Osteoblast (primary cell): Measurements from ENCODE around the gene PAFAH1B1. TPM values are rescaled to one million over a fixed set of nuclear protein-coding genes. Genes with fewer than 3 reads are reported as not detected.

Experiments used
- DNase-seq: peaks from one replicate; pipeline ENCODE4 v3.0.0; 2011; ENCODE audit warnings: low spot score, mixed read lengths; ENCODE audit not compliant: insufficient read length; ENCODE audit errors: missing footprints
- H2AFZ ChIP-seq: 2 replicates; pipeline ENCODE4 v1.6.0; 2011; ENCODE audit warnings: mild to moderate bottlenecking, low read length
- H3K27ac ChIP-seq: 2 replicates; pipeline ENCODE4 v1.5.1; 2011; ENCODE audit warnings: mild to moderate bottlenecking, low read depth, low read length, moderate library complexity
- H3K27me3 ChIP-seq: 2 replicates; pipeline ENCODE4 v1.6.0; 2012; ENCODE audit warnings: mild to moderate bottlenecking, control low read depth, inconsistent platforms, low read length, moderate library complexity; ENCODE audit not compliant: insufficient read depth
- H3K36me3 ChIP-seq: 2 replicates; pipeline ENCODE4 v1.5.1; 2011; ENCODE audit warnings: mild to moderate bottlenecking, low read length, control low read depth, moderate library complexity; ENCODE audit not compliant: insufficient read depth
- H3K4me1 ChIP-seq: 2 replicates; pipeline ENCODE4 v1.5.1; 2011; ENCODE audit warnings: mild to moderate bottlenecking, low read length, control low read depth, moderate library complexity; ENCODE audit not compliant: insufficient read depth
- H3K4me2 ChIP-seq: 2 replicates; pipeline ENCODE4 v1.6.0; 2011; ENCODE audit warnings: mild to moderate bottlenecking, low read length; ENCODE audit not compliant: insufficient read depth
- H3K4me3 ChIP-seq: fragments of 200-600 bp; sonication (generic); 3 replicates; pipeline ENCODE4 v1.5.1; 2012; ENCODE audit warnings: mild to moderate bottlenecking, low read length, inconsistent platforms; ENCODE audit not compliant: insufficient read depth
- H3K79me2 ChIP-seq: 2 replicates; pipeline ENCODE4 v1.6.0; 2012; ENCODE audit warnings: mild to moderate bottlenecking, low read length, control low read depth, inconsistent platforms; ENCODE audit not compliant: insufficient read depth
- H3K9me3 ChIP-seq: 2 replicates; pipeline ENCODE4 v1.5.1; 2011; ENCODE audit warnings: low read depth, low read length, control low read depth
- H4K20me1 ChIP-seq: 2 replicates; pipeline ENCODE4 v1.6.0; 2012; ENCODE audit warnings: mild to moderate bottlenecking, low read length, control low read depth; ENCODE audit not compliant: insufficient read depth
- total RNA-seq: library from RNA; depleted of rRNA; stranded (reverse); fragments of >200 nt; gene quantifications from 2 replicates; pipeline ENCODE4 v1.2.3, GENCODE V29; 2012
- TF ChIP-seq, protein P1 (sequence below): IDR thresholded peaks from 2 replicates; pipeline ENCODE4 v1.5.1; 2011; ENCODE audit warnings: mild to moderate bottlenecking, low read depth, low read length, moderate library complexity; ENCODE audit errors: extremely low read depth

Gene PAFAH1B1
- total RNA-seq, 1 donor: 128 TPM

DNA sequence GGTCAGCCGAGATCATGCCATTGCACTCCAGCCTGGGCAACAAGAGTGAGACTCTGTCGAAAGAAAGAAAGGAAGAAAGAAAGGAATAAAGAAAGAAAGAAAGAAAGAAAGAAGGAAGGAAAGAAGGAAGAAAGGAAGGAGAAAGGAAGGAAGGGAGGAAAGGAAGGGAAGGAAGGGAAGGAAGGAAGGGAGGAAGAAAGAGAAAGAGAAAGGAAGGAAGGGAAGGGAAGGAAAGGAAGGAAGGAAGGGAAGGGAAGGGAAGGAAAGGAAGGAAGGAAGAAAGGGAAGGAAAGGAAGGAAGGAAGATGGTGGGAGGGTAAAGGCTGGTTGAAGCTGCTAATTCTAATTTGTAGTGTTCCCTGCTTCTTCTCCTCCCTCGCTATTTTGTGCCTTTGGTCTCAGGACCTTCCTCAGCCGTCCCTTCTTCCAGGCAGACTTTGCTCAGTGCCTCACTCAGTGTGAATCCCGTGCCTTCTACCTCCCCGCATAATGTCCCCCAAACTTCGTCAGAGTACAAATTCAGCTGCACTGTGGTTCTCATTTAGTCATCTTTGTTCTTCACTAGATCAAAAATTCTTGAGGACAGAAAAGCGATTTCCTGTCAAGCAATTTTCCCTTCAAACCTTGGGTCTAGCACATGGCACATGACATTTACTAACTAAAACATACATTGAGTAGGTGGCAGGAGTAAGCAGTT is 31.1 kb upstream of the PAFAH1B1 start:
- Histone ChIP-seq H2AFZ (no peak overlapping the region), H3K27me3 (no peaks in the 10 kb centered on the region), H3K4me1 (no peaks in the 10 kb centered on the region), H3K27ac (no peak overlapping the region), H3K9me3 (no peaks in the 10 kb centered on the region), H3K36me3 (no peaks in the 10 kb centered on the region), H4K20me1 (no peaks in the 10 kb centered on the region), H3K4me2 (no peak overlapping the region), H3K79me2 (no peaks in the 10 kb centered on the region), H3K4me3 (no peak overlapping the region)
- no peak for DNase-seq
- TF ChIP-seq, protein P1, sequence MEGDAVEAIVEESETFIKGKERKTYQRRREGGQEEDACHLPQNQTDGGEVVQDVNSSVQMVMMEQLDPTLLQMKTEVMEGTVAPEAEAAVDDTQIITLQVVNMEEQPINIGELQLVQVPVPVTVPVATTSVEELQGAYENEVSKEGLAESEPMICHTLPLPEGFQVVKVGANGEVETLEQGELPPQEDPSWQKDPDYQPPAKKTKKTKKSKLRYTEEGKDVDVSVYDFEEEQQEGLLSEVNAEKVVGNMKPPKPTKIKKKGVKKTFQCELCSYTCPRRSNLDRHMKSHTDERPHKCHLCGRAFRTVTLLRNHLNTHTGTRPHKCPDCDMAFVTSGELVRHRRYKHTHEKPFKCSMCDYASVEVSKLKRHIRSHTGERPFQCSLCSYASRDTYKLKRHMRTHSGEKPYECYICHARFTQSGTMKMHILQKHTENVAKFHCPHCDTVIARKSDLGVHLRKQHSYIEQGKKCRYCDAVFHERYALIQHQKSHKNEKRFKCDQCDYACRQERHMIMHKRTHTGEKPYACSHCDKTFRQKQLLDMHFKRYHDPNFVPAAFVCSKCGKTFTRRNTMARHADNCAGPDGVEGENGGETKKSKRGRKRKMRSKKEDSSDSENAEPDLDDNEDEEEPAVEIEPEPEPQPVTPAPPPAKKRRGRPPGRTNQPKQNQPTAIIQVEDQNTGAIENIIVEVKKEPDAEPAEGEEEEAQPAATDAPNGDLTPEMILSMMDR: no peak

DNA sequence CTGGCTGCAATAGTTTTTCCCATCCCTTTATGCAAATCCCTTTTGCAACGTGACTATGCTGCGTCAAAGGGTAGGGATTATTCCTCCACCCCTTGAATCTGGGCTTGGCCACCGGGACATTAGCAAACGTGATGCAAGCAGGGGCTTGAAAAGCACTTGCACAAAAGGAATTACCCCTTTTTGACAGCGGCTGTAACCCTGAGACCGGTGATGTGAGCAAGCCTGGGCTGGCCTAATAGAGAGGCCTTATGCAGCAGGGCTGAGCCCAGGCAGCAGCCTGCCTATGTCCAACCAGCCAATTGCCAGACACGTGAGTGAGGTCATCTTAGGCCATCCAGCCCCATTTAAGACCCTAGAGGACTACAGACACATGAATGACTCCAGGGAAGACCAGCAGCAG is 30.4 kb upstream of the PAFAH1B1 start:
- Histone ChIP-seq H3K4me3 (no peak overlapping the region), H3K4me2 (no peak overlapping the region), H3K79me2 (no peaks in the 10 kb centered on the region), H3K9me3 (no peaks in the 10 kb centered on the region), H2AFZ (no peak overlapping the region), H3K27me3 (no peaks in the 10 kb centered on the region), H3K27ac (no peak overlapping the region), H4K20me1 (no peaks in the 10 kb centered on the region), H3K36me3 (no peaks in the 10 kb centered on the region), H3K4me1 (no peaks in the 10 kb centered on the region)
- DNase-seq: no peak
- TF ChIP-seq, protein P1: no peak

DNA sequence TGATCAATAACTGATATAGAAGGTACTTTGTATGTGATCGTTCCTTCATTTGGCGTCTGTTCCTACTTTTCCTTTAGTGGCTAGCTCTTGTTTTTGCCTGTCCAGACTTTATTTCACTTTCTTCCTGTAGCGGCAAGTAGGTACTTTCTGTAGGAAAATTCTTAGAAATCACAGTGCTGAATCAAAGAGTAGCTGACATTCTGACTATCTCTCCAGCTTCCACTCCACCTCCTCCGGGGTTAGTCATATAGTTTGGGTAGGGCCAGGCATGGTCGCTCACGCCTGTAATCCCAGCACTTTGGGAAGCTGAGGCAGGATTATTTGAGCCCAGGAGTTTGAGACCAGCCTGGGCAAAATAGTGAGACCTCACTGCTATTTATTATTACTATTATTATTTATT is 29.9 kb upstream of the PAFAH1B1 start:
- TF ChIP-seq, protein P1: no peak
- Histone ChIP-seq H3K4me3 (no peak overlapping the region), H3K79me2 (no peaks in the 10 kb centered on the region), H4K20me1 (no peaks in the 10 kb centered on the region), H3K27me3 (no peaks in the 10 kb centered on the region), H2AFZ (no peak overlapping the region), H3K36me3 (no peaks in the 10 kb centered on the region), H3K4me2 (no peak overlapping the region), H3K9me3 (no peaks in the 10 kb centered on the region), H3K27ac (no peak overlapping the region), H3K4me1 (no peaks in the 10 kb centered on the region)
- DNase-seq: no peak

DNA sequence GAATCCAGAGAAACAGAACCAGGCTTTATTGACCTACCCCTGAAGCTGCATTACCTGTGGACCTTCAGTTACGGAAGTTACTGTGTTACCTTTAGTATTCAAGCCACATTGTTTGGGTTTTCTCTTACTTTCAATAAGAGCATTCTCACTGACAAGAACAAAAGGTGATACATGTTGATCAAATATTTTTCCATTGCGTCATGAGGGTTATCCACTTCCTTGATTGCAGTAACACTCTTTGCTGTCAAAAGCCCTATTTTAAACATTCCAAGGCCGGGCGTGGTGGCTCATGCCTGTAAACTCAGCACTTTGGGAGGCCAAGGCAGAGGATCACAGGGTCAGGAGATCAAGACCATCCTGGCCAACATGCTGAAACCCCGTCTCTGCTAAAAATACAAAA is 28.6 kb upstream of the PAFAH1B1 start:
- Histone ChIP-seq H3K36me3 (no peaks in the 10 kb centered on the region), H4K20me1 (no peaks in the 10 kb centered on the region), H2AFZ (no peak overlapping the region), H3K9me3 (no peaks in the 10 kb centered on the region), H3K27me3 (no peaks in the 10 kb centered on the region), H3K4me2 (no peak overlapping the region), H3K4me3 (no peak overlapping the region), H3K4me1 (no peaks in the 10 kb centered on the region), H3K27ac (no peak overlapping the region), H3K79me2 (no peaks in the 10 kb centered on the region)
- TF ChIP-seq, protein P1: no peak
- DNase-seq: no peak
